ENCODE data around the gene TPPP.

TPPP gene

GRCh38 chr5:654071-654778, 38.9 kb downstream of the TPPP start:
- Histone ChIP-seq H4K20me1 (ENCODE audit: insufficient read depth, low read length, poor library complexity, severe bottlenecking) (no peaks in the 10 kb centered on the region), H3K9me3 (ENCODE audit: insufficient read depth, low read depth, low read length) (no peaks in the 10 kb centered on the region), H3K4me3 (ENCODE audit: low read length, poor library complexity, severe bottlenecking) (no peak overlapping the region), H3K79me2 (ENCODE audit: insufficient read depth, low read length) (no peaks in the 10 kb centered on the region), H3K9ac (ENCODE audit: low read depth, low read length, poor library complexity, severe bottlenecking) (no peak overlapping the region), H3K27me3 (ENCODE audit: insufficient read depth, low read length, poor library complexity, severe bottlenecking) (no peaks in the 10 kb centered on the region), H3K36me3 (ENCODE audit: insufficient read depth, low read length) (peaks cover 37% of the 10 kb centered on the region; the same call in 1 of the 2 replicates), H3K9me2 (replicated peaks; ENCODE audit: low read depth, low read length) (no peaks in the 10 kb centered on the region), H3K4me1 (ENCODE audit: insufficient read depth, low read length, poor library complexity, severe bottlenecking) (no peaks in the 10 kb centered on the region), H2AFZ (ENCODE audit: low read length) (no peak overlapping the region), H3F3A (ENCODE audit: low read depth) (no peaks in the 10 kb centered on the region), H3K4me2 (ENCODE audit: low read depth, low read length, poor library complexity, severe bottlenecking) (no peak overlapping the region)
- TF ChIP-seq CTCF (conservative IDR thresholded peaks at IDR 0.05; ENCODE audit: low read length) (no peak), EZH2phosphoT487 (IDR thresholded peaks at IDR 0.05; ENCODE audit: borderline replicate concordance) (no peak)

GRCh38 chr5:652773-653350, 40.3 kb downstream of the TPPP start:
- Histone ChIP-seq H2AFZ (ENCODE audit: low read length) (no peak overlapping the region), H3K9me3 (ENCODE audit: insufficient read depth, low read depth, low read length) (no peaks in the 10 kb centered on the region), H3K4me1 (ENCODE audit: insufficient read depth, low read length, poor library complexity, severe bottlenecking) (no peaks in the 10 kb centered on the region), H3K4me2 (ENCODE audit: low read depth, low read length, poor library complexity, severe bottlenecking) (no peak overlapping the region), H3K79me2 (ENCODE audit: insufficient read depth, low read length) (no peaks in the 10 kb centered on the region), H3K36me3 (ENCODE audit: insufficient read depth, low read length) (peaks cover 40% of the 10 kb centered on the region; the same call in 1 of the 2 replicates), H3K9ac (ENCODE audit: low read depth, low read length, poor library complexity, severe bottlenecking) (no peak overlapping the region), H3K9me2 (replicated peaks; ENCODE audit: low read depth, low read length) (no peaks in the 10 kb centered on the region), H3K4me3 (ENCODE audit: low read length, poor library complexity, severe bottlenecking) (no peak overlapping the region), H3F3A (ENCODE audit: low read depth) (no peaks in the 10 kb centered on the region), H4K20me1 (ENCODE audit: insufficient read depth, low read length, poor library complexity, severe bottlenecking) (no peaks in the 10 kb centered on the region), H3K27me3 (ENCODE audit: insufficient read depth, low read length, poor library complexity, severe bottlenecking) (no peaks in the 10 kb centered on the region)
- no peak for TF ChIP-seq EZH2phosphoT487 (IDR thresholded peaks at IDR 0.05; ENCODE audit: borderline replicate concordance)
- TF ChIP-seq CTCF (conservative IDR thresholded peaks at IDR 0.05; ENCODE audit: low read length) = no peak

- Histone ChIP-seq H3K4me3 (ENCODE audit: low read length, poor library complexity, severe bottlenecking) (no peak overlapping the region), H3K27me3 (ENCODE audit: insufficient read depth, low read length, poor library complexity, severe bottlenecking) (no peaks in the 10 kb centered on the region), H3K36me3 (ENCODE audit: insufficient read depth, low read length) (peaks cover 36% of the 10 kb centered on the region; the same call in 1 of the 2 replicates), H4K20me1 (ENCODE audit: insufficient read depth, low read length, poor library complexity, severe bottlenecking) (no peaks in the 10 kb centered on the region), H3K79me2 (ENCODE audit: insufficient read depth, low read length) (no peaks in the 10 kb centered on the region), H3K9ac (ENCODE audit: low read depth, low read length, poor library complexity, severe bottlenecking) (no peak overlapping the region), H3K9me3 (ENCODE audit: insufficient read depth, low read depth, low read length) (no peaks in the 10 kb centered on the region), H3K9me2 (replicated peaks; ENCODE audit: low read depth, low read length) (no peaks in the 10 kb centered on the region), H3K4me1 (ENCODE audit: insufficient read depth, low read length, poor library complexity, severe bottlenecking) (no peaks in the 10 kb centered on the region), H3F3A (ENCODE audit: low read depth) (no peaks in the 10 kb centered on the region), H3K4me2 (ENCODE audit: low read depth, low read length, poor library complexity, severe bottlenecking) (no peak overlapping the region), H2AFZ (ENCODE audit: low read length) (no peak overlapping the region)
- TF ChIP-seq CTCF (conservative IDR thresholded peaks at IDR 0.05; ENCODE audit: low read length) = no peak
These were observed 41.1 kb downstream of the TPPP start for GRCh38 chr5:652023-652515.

All from Loucy (cell line).